ENCODE results near the gene GJA4. TPM values are rescaled to one million over a fixed set of nuclear protein-coding genes. Genes with fewer than 3 reads are reported as not detected.
A peak's percentile ranks its signal among the peaks of the same experiment; 100 is the strongest.

The GJA4 gene
- total RNA-seq, 2 donors from 2014 or later, result 9.0 TPM

GRCh38 chr1:34842073-34842472 is 49.3 kb downstream of the GJA4 start:
- peaks cover 63% of the 10 kb centered on the region for H3K4me1 Mint-ChIP-seq
- no peak overlapping the region for H3K4me3 Mint-ChIP-seq
- no peaks in the 10 kb centered on the region for H3K36me3 ChIP-seq (ENCODE audit: control insufficient read depth, insufficient read depth, low read length)
- H3K9me3 ChIP-seq (ENCODE audit: control insufficient read depth, low read length), result no peaks in the 10 kb centered on the region
- H3K27me3 Mint-ChIP-seq (ENCODE audit: insufficient read depth), result no peaks in the 10 kb centered on the region
- H3K27me3 ChIP-seq (ENCODE audit: control insufficient read depth, insufficient read depth, low read length, poor library complexity, severe bottlenecking), result no peaks in the 10 kb centered on the region
- H3K36me3 Mint-ChIP-seq (ENCODE audit: low read depth), result no peaks in the 10 kb centered on the region
- H3K9ac ChIP-seq (ENCODE audit: extremely low read depth, low read length, poor library complexity, severe bottlenecking), result no peak overlapping the region
- H3K4me3 ChIP-seq (ENCODE audit: low read length), result no peak overlapping the region
- no peaks in the 10 kb centered on the region for H3K9me3 Mint-ChIP-seq
- no peak for TF ChIP-seq CTCF (conservative IDR thresholded peaks at IDR 0.05)
- H3K27ac Mint-ChIP-seq, result no peak overlapping the region
- peaks cover 50% of the 10 kb centered on the region for H3K4me1 ChIP-seq (ENCODE audit: control insufficient read depth, insufficient read depth, low read length)
- H3K27ac ChIP-seq (ENCODE audit: low read depth, low read length), result peak overlapping the region; percentile 98
- DNase-seq, result peak; percentile 33
- WGBS, 2 experiments (ENCODE audit: insufficient coverage in 1 of 2, insufficient read length in 1 of 2), result 60 to 79% methylated on average over 1 to 3 of the region's 3 CpGs

GRCh38 chr1:34842952-34843371 is 50.2 kb downstream of the GJA4 start:
- no peaks in the 10 kb centered on the region for H3K9me3 ChIP-seq (ENCODE audit: control insufficient read depth, low read length)
- H3K27ac Mint-ChIP-seq, result peak overlapping the region; percentile 97

GRCh38 chr1:34843392-34844251 is 50.8 kb downstream of the GJA4 start:
- peak; percentile 77 for DNase-seq
- Mint-ChIP-seq H3K27ac (peak overlapping the region; percentile 97), H3K36me3 (ENCODE audit: low read depth) (peaks cover 2% of the 10 kb centered on the region), H3K27me3 (ENCODE audit: insufficient read depth) (no peaks in the 10 kb centered on the region), H3K4me1 (peaks cover 77% of the 10 kb centered on the region), H3K4me3 (peak overlapping the region; percentile 18), H3K9me3 (no peaks in the 10 kb centered on the region)
- TF ChIP-seq CTCF (conservative IDR thresholded peaks at IDR 0.05), result no peak
- no peaks in the 10 kb centered on the region for H3K9me3 ChIP-seq (ENCODE audit: control insufficient read depth, low read length)
- 47 to 60% methylated on average over 13 of the region's 14 CpGs for WGBS, 2 experiments (ENCODE audit: insufficient coverage in 1 of 2, insufficient read length in 1 of 2)
- H3K4me3 ChIP-seq (ENCODE audit: low read length), result peak overlapping the region; percentile 61
- peak overlapping the region; percentile 77 for H3K9ac ChIP-seq (ENCODE audit: extremely low read depth, low read length, poor library complexity, severe bottlenecking)
- no peaks in the 10 kb centered on the region for H3K27me3 ChIP-seq (ENCODE audit: control insufficient read depth, insufficient read depth, low read length, poor library complexity, severe bottlenecking)
- no peaks in the 10 kb centered on the region for H3K36me3 ChIP-seq (ENCODE audit: control insufficient read depth, insufficient read depth, low read length)
- H3K27ac ChIP-seq (ENCODE audit: low read depth, low read length), result peak overlapping the region; percentile 98
- H3K4me1 ChIP-seq (ENCODE audit: control insufficient read depth, insufficient read depth, low read length), result peaks cover 58% of the 10 kb centered on the region

More at GRCh38 chr1:34842952-34843371, 50.2 kb downstream of the GJA4 start:
- peak overlapping the region; percentile 77 for H3K9ac ChIP-seq (ENCODE audit: extremely low read depth, low read length, poor library complexity, severe bottlenecking)
- Mint-ChIP-seq H3K4me3 (peak overlapping the region; percentile 18), H3K9me3 (no peaks in the 10 kb centered on the region), H3K4me1 (peaks cover 71% of the 10 kb centered on the region), H3K27me3 (ENCODE audit: insufficient read depth) (no peaks in the 10 kb centered on the region), H3K36me3 (ENCODE audit: low read depth) (no peaks in the 10 kb centered on the region)
- H3K27me3 ChIP-seq (ENCODE audit: control insufficient read depth, insufficient read depth, low read length, poor library complexity, severe bottlenecking), result no peaks in the 10 kb centered on the region
- TF ChIP-seq CTCF (conservative IDR thresholded peaks at IDR 0.05), result no peak
- no peak overlapping the region for H3K4me3 ChIP-seq (ENCODE audit: low read length)
- 53 to 76% methylated on average over 3 to 4 of the region's 4 CpGs for WGBS, 2 experiments (ENCODE audit: insufficient coverage in 1 of 2, insufficient read length in 1 of 2)
- H3K4me1 ChIP-seq (ENCODE audit: control insufficient read depth, insufficient read depth, low read length), result peaks cover 54% of the 10 kb centered on the region
- peak overlapping the region; percentile 98 for H3K27ac ChIP-seq (ENCODE audit: low read depth, low read length)
- DNase-seq, result no peak
- no peaks in the 10 kb centered on the region for H3K36me3 ChIP-seq (ENCODE audit: control insufficient read depth, insufficient read depth, low read length)
